HG03066 (cell line): ENCODE measurements around the gene LRRC8E.
A peak's percentile ranks its signal among the peaks of the same experiment; 100 is the strongest.

Experiments used
- ATAC-seq: cut with Tn5 transposase; IDR thresholded peaks from one replicate; pipeline ENCODE4 v1.9.1; 2021; ENCODE audit warnings: low read depth; ENCODE audit not compliant: unreplicated experiment

Gene LRRC8E

DNA sequence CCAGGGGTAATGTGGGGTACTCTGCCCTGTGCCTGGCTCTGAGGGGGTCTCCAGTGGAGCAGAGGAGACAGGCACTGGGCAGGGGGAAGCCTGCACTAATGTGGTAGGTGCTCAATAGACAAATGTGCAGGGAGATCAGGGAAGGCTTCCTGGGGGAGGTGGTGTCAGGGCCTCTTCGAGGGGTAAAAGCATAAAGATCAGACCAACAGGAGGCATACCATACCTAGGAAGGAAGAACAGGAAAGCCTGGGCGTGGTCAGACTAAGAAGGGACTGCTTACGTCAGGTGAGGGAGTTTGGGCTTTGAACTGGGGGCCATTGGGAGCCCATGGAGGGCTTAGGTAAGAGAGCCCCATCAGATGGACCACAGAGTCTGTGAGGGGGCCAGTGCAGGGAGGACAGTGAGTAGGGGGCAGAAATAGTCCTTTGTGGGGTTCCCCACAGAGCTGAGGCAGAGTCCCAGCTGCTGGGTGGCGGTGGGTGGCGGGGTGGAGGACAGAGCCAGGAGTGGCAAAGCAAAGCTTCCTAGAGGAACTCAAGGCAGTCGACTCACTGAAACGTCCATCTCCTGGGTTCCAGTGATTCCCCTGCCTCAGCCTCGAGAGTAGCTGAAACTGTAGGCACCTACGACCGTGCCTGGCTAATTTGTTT, 22.9 kb upstream of the LRRC8E start:
- no peak for ATAC-seq

DNA sequence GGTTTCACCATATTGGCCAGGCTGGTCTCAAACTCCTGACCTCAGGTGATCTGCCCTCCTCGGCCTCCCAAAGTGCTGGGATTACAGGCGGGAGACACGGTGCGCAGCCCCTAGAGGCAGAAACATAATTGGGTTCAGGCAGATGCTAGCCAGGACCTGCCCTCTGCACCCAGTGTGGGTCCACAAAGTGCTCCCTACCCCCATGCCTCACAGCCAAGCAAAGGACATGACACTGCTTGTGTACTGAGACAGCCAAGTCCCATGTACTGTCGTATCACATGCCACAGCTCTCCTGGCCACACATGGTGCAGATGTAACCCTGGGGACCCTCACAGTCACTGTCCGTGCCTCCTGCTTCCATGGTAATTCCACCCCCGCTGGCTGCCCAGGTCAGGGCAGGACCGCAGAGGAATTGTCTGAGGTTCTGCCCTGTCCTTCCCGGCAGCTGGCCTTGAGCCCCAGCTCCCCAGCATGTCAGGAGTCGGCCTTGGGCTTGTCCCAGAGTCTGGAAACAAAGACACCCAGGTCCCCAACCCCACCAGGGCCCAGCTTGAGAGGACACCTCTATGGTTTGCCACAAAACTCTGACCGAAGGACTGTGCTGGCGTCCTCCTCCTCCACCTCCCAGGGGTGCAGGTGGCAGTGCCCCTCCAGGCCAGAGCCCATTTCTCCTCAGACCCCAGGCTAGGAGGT, 21.8 kb upstream of the LRRC8E start:
- ATAC-seq = no peak

DNA sequence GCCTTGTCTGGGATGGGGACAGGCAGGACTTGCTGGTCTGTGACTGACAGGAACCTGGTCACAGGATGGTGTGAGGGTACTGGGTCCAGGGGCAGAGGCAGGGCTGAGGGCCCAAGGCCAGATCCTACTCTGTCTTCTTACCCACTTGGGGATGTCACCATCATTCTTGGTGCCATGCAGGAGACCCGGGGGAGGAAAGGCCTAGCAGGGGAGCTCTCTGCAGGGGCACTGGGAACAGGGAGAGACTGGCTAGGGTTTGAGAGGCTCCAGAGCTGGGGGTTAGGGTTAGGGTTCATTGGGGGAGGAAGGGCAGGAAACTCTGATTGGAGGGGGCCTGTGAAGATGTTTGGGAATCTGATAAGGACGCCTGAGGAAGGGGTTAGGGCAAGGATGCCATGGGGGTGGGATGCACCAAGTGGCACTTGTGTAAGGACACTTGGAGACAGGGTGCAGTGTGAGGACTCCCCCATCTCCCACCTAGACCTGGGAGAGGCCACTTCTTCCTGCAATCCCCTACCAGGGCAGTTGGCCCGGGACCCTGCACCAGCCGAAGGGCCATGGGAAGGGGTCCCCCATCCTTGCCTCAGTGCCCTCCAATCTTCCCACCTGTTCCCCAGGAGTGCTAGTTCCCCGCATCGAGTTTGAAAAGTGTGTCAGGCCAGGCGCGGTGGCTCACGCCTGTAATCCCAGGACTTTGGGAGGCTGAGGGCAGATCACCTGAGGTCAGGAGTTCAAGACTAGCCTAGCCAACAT, 21.0 kb upstream of the LRRC8E start:
- no peak for ATAC-seq

DNA sequence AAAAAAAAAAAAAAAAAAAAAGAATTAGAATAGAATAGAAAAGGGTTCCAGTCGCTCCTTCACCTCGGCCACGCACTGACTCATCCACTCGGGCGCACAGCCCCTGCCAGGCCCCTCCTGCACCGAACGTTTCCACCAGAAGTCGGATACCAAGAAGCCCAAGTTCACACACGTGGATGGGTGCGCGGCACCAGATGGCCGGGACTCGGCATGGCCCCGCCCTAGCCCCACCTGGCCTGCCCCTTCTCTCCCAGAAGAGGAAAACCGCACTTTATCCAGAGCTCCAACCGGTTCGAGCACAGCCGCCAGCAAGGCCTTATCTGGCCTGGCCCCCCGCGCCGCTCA, 20.0 kb upstream of the LRRC8E start:
- no peak for ATAC-seq

DNA sequence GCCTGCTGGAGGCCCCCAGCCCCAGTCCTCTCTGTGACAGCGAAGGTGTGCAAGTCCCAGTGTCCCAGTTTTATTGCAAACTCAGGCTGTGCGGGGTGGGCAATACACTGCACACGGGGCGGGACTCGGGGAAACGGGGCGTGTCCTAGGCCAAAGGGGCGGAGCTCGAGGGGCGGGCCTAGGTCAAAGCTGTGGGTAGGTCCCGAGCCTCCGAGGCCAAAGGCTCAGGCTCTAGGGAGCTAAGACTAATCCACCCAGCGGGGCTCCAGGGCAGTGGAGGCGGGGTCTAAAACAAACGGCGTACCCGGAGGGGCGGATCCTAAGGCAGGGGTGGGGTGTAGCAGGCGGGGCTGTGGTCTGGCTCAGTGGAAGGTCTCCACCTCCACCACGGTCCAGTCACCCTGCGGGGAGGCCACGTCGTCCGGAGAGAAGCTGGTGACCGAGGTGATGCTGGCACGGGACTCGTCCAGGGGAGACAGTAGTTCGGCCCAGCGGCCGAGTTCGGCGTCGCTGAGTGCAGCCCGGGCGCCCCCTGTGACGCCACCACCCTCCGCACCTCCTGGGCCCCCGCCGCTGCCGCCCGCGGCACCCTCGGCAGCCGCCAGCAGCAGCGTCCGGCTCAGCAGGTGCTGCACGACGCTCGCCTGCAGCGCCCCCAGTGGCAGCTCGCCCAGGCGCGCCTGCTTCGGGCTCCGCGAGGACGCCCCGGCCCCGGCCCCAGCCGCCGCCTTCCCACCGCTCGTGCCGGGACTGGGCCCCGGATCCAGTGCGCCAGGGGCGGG, 19.4 kb upstream of the LRRC8E start:
- ATAC-seq = peak; percentile 71

DNA sequence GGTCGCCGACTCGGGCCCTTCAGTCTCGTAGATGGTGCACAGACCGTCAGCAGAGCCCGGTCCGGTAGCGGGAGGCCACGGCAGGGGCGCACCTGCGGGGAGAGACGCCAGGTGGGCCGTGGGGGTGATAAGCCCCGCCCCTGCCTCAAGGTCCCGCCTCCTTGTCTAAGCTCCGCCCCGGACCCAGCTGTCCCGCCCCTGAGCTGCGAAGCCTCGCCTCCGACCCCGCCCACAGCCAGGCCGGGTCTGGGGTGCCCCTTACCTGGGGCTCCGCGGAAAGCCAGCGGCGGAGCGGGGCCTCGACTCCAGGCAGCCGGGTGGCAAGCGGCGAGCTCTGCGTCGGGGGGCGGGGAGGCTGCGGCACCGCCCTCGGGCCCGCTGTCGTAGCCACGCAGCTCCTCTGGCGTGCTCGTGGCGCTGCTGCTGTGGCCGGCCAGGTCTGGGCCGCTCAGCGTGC, 18.8 kb upstream of the LRRC8E start:
- ATAC-seq = peak; percentile 43

DNA sequence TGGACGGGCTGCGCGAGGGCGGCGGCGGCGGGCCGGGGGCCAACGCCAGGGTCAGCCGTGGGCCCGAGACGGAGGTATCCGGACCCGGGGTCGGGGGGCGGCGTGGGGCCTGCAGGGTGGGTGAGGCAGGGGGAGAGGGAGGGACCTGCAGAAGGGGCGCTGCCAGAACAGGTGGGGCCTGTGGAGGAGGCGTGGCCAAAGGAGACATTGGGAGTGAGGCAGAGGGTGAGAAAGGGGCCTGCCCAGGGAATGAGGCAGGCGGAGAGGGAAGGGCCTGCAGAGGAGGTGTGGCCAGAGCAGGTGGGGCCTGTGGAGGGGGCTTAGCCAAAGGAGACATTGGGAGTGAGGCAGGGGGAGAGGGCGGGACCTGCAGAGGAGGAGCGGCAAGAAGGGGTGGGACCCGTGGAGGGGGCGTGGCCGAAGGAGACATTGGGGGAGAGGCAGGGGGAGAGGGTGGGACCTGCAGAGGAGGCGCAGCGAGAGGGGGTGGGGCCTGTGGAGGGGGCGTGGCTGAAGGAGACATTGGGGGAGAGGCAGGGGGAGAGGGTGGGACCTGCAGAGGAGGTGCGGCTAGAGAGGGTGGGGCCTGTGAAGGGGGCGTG, 18.3 kb upstream of the LRRC8E start:
- ATAC-seq = no peak

DNA sequence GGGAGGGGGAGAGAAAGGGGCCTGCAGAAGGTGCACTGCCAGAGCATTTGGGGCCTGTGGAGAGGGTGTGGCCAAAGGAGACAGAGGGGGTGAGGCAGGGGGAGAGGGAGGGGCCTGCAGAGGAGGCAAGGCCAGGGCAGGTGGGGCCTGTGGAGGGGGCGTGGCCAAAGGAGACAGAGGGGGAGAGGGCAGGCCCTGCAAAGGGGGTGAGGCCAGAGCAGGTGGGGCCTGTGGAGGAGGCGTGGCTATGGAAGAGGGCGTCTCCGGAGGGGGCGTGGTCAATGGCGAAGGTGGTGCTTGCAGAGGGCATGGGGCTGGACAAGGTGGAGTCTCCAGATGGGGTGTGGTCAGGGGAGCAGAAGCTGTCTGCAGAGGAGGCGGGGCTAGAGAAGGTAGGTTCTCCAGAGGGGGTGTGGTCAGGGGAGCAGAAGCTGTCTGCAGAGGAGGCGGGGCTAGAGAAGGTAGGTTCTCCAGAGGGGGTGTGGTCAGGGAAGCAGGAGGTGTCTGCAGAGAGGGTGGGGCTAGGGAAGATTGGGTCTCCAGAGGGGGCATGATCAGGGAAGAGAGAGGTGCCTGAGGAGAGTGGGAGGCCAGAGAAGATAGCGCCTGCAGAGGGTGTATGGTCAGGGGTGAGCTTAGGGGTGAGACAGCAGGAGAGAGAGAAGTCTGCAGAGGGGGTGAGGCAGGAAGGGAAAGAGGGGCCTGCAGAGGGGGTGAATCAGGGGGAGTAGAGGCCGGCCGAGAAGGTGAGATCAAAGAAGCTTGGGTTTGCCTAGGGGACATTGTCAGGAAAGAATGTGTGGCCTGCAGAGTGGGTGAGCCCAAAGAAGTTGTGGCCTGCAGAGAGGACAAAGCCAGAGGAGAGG, 17.5 kb upstream of the LRRC8E start:
- ATAC-seq = no peak

DNA sequence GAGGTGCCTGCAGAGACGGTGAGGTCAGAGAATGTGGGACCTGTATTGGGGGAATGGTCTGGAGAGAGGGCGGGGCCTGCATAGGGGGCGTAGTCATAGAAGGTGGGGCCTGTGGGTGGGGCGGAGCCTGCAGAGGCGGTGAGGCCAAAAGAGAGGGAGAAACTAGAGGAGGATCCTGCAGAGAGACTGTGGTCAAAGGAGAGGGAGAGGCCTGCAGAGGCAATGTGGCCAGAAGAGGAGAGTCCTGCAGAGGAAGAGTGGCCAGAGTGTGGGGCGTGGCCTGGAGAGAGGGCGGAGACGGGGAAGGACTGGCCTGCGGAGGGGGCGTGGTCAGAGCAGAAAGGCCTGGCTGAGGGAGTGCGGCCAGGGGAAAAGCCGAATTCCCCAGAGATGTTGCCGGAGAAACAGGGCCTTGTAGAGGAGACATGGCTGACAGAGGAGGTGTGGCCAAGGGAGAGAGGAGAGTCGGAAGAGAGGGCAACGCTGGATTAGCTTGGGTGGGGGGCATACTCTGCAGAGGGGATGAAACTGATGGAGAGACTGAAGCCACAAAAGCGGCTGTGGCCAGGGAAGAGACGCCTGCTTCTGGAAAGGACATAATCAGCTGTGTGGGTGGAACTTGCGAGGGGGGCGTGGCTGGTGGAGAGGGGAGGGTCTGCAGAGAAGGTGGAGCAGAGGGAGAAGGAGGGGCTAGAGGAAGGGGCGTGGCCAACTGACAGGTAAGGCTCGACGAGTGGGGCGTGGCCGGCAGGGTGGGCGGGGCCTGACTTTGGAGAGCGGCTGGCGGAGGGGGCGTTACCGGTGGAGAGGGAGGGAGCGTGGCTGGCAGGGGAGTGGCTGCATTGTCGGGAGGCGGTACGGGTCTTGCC, 16.6 kb upstream of the LRRC8E start:
- no peak for ATAC-seq

DNA sequence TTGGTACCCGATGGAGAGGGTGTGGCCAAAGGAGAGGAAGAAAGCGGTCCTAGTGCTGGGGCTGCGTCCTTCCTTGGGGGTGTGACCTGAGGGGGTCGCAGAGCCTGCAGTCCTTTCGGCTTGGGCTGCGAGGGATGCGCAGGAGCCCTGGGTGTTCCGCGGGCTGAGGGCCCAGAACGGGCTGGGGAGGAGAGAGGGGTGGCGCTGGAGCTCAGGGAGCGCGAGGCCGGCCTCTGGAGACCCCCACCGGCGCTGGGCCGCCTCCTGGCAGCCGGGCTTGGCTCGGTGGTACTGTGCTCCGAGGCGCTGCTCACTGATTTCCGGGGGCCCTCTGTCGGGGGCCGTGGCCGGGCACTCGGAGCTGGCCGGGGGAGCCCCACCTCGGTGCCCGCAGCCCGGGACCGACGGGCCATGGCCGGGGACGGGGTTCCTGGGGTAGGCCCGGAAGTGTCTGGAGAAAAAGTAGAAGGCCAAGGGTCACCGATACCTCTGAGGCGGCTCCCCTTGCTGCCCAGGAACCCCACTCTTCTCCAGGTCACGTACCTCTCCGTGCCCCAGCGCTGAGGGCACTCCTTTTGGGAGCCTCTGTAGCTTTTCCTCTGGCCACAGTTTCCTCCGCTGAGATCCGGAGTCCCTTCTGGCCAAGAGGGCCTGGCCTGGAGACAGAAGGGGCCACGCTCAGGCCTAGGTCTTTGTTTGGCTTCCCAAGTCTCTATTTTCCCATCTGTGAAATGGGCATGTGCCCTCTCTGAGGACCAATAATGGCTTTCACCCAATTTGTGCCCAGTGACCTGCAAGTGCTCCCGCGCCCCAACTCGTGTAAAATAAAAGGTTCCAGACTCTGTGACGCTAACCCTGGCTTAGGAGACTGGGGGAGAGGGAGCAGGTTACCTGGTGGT, 15.8 kb upstream of the LRRC8E start:
- ATAC-seq = no peak

DNA sequence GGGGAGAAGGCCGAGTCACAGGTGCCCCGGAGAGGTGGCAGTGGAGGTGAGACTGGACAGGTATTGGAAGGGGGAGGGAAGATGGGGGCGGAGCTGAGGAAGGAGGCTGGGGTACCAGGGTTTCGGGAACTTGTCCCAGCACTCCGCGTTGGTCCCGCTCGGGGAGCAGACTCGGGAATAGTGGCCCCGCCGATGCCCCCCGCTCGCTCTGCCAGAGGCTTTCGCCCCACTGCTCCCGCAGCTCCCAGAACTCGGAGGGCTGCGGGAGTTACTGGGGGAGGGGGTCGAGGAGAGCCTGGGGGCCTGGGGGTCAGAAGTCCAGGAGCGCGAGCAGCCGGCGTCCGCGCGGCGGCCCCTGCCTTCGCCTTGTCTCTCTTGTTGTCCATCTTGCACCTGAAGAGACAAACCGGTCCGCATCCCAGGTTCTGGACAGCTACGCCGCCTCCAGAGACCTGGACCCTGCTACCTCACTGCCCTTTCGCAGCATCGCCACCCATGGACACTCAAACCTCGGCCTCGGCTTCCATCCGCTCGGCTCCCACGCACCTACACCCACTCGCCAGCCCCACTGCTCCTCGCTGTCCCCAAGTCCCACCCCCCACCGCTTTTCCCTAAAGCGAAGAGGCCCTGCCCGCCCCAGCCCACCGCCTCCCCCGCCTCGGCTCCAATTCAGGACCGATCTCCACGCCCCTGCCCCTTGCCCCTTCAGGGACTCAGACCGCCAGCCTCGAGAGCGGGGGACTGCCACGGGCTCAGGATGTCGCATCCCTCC, 14.8 kb upstream of the LRRC8E start:
- ATAC-seq = no peak

DNA sequence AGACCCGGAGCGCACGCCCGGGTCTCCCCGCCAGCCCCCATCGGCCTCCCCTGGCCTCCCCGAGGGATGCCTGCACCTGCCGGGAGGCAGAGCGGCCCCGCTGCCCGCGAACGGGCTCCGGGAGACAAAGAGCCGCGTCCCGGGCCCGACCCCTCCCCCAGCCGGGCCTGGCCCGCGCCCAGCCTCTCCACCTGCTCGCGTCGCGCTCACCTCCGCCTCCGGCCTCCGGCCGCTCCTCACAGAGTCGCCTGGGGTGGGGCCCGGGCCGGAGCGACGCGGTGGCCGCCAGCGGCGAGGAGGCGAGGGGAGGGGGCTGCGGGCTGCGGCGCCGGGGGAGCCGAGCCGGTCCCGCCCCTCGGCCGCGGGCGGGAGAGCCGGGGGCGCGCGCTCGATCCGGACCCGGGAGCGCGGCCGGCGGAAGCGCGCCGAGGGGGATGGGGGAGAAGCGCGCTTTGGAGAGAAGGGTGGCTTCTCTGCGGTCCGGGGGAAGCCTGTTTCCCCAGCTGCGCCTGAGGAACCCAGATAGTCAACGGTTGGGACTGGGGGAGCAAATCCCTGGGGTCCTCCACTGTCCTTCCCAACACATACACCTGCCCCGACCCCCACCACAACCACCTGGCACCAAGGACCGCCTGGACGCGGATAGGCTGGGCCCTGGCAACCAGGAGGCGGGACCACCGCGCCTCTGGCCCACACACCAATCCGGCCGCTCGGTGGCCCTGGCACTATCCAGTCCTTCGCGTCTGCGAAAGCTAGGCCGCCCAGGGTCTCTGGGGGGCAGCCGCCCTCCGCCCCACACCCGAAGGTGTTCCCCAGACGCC, 14.0 kb upstream of the LRRC8E start, which contains the start of gene PRR36:
Gene PRR36 (minus strand): TSS at position 315 of the 821 bp plus-strand sequence. CDS start 701 bp downstream, outside the sequence.
- no peak for ATAC-seq

DNA sequence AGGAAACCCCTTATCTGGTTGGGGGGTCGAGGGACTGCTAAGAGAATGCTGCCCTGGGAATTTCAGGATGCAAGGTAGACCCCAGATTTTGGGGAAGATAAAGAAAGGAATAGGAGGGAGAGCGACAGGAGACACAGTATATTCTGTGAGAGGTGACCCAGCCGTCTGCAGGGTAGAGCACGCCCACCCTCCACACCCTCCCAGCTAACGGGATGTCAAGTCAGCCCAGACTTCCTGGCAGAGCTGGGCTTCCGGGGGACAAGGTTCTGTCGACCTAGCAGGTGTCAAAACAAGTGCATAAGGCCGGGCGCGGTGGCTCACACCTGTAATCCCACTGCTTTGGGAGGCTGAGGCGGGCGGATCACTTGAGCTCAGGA, 13.4 kb upstream of the LRRC8E start:
- no peak for ATAC-seq

DNA sequence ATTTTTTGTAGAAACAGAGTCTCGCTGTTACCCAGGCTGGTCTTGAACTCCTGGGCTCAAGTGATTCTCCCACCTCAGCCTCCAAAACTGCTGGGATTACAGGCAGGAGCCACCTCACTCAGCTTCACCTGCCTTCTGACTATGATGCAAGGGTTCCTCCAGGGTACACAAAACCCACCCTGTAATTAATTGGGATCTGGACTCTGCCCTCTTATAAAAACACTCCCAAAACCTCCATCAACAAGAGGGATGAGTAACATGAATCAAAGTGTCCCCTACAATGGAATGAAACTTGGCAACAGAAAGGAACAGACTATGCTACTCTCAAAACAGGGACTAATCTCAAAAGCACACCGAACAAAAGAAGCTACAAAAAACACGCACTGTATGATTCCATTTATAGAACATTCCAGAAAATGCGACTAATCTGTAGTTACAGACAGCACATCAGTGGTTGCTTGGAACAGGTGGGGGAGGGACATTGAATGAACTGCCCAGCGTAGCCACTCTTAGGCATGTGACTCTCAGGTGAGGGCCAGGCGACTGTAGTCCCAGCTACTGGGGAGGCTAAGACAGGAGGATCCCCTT, 11.0 kb upstream of the LRRC8E start:
- ATAC-seq = no peak

DNA sequence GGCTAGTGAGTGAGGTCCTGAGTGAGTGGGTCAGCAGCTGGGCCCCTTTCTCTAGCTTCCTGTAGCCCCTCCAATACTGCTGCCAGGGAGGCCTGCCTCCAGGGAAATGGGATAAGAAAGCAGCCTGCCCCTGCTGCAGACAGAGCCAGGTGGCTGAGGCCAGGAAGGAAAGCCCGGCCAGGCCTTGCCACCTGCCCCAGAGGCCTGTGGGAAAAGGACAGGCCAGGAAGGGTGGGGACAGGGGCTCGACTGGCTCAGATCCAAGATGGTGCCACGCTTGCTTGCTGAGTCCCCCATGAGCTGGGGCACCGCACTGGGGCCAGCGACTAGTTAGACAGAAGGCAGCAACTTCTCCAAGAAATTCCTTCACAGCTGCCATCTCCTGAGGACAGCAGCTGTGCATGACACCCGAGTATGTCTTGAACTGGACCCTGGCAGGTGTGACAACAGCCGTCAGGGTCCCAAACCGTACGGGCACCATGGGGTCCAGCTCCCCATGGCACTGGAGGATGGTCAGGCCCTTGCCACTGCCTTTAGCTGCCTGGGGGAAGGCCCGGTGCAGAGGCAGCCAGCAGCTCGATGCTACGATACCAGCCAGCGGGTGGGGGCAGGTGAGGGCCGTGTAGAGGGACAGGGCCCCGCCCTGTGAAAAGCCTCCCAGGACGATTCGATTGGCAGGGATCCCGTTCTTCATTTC, 9.1 kb upstream of the LRRC8E start:
- ATAC-seq = no peak
